Raji (cell line): Measurements from ENCODE around the gene HSP90AB1.

Source experiments
- POLR2A ChIP-seq: IDR thresholded peaks from 2 replicates; pipeline ENCODE4 v1.6.1; 2011; ENCODE audit warnings: low read depth, low read length, control low read depth; ENCODE audit not compliant: insufficient read depth

The HSP90AB1 gene

GRCh38 chr6:44238687-44239350, 8.1 kb upstream of the HSP90AB1 start:
- TF ChIP-seq POLR2A = no peak

GRCh38 chr6:44243345-44243744, 3.6 kb upstream of the HSP90AB1 start:
- no peak for TF ChIP-seq POLR2A

GRCh38 chr6:44245391-44245911, 1.4 kb upstream of the HSP90AB1 start:
- TF ChIP-seq POLR2A = no peak

GRCh38 chr6:44245912-44246662, 814 bp upstream of the HSP90AB1 start:
- TF ChIP-seq POLR2A = no peak

- TF ChIP-seq POLR2A = no peak
Measured at GRCh38 chr6:44247338-44248302, 719 bp downstream of the HSP90AB1 start.

GRCh38 chr6:44248579-44248978, 1.7 kb downstream of the HSP90AB1 start:
- TF ChIP-seq POLR2A = no peak

GRCh38 chr6:44249082-44249748, 2.3 kb downstream of the HSP90AB1 start:
- TF ChIP-seq POLR2A = no peak

DNA sequence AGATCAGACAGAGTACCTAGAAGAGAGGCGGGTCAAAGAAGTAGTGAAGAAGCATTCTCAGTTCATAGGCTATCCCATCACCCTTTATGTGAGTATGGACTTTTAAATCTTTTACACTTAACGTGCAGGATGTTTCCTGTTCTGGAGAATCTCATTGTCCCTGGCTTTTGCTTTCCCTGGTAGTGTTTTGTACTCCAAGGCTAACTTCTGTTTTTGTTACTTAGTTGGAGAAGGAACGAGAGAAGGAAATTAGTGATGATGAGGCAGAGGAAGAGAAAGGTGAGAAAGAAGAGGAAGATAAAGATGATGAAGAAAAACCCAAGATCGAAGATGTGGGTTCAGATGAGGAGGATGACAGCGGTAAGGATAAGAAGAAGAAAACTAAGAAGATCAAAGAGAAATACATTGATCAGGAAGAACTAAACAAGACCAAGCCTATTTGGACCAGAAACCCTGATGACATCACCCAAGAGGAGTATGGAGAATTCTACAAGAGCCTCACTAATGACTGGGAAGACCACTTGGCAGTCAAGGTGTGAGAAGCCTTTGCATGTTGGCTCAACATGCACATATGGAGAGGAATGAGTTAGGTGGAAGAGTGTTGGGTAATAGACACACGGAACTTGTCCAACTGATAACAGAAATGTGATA, 3.3 kb downstream of the HSP90AB1 start:
- TF ChIP-seq POLR2A = no peak

DNA sequence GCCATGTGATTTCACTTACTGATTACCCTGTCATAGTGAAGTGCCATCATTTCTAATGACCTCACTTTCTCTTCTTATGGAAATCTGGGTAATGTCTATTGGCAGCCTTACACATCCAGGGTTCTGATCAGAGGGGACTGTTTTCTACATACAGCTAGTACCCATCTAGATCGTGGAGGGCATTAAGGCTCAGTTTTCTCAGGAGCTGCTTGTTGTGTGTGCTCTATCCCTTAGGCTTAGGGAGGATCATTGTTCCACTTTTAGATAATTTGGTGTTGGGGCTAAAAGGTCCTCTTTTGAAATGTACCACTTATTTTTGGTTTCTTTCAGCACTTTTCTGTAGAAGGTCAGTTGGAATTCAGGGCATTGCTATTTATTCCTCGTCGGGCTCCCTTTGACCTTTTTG, 3.8 kb downstream of the HSP90AB1 start:
- no peak for TF ChIP-seq POLR2A

DNA sequence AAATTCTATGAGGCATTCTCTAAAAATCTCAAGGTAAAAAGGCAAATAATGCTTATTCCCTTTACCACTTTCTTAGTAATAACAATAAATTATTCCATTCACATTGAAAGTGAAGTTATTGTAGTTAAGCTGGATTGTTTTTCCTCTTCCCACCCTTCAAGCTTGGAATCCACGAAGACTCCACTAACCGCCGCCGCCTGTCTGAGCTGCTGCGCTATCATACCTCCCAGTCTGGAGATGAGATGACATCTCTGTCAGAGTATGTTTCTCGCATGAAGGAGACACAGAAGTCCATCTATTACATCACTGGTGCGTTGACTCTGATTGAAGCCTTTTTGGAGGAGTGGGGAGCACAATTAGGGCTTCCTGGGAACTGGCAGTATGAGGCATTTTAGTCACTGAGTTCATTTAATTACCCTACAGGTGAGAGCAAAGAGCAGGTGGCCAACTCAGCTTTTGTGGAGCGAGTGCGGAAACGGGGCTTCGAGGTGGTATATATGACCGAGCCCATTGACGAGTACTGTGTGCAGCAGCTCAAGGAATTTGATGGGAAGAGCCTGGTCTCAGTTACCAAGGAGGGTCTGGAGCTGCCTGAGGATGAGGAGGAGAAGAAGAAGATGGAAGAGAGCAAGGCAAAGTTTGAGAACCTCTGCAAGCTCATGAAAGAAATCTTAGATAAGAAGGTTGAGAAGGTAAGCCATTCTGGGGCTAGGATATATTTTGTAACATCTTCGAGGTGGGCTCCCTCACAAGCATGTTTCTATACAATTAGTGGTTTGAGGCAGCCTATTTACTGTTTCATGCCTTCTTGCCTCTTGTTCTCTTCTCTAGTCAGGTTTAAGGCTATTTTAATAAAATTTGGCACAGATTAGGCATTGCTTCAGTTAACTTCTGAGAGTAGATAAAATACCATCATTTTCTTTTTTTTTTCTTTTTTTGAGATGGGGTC, 4.9 kb downstream of the HSP90AB1 start:
- no peak for TF ChIP-seq POLR2A

DNA sequence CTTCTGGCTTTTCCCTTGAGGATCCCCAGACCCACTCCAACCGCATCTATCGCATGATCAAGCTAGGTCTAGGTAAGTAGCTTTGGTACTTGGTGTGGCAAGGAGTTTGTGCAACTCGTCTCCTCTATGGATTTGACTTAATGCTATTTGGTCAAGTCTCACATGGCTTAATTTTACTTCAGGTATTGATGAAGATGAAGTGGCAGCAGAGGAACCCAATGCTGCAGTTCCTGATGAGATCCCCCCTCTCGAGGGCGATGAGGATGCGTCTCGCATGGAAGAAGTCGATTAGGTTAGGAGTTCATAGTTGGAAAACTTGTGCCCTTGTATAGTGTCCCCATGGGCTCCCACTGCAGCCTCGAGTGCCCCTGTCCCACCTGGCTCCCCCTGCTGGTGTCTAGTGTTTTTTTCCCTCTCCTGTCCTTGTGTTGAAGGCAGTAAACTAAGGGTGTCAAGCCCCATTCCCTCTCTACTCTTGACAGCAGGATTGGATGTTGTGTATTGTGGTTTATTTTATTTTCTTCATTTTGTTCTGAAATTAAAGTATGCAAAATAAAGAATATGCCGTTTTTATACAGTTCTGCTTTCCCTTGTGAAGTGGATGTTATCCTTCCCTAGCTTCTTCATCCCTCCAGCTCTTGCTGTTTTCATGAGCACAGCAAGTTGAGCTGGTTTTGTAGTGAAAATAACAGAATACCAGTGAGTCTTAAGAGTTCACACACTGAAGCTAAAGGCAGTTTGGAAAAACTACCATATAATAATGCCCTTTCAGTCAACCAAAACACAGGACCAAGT, 6.6 kb downstream of the HSP90AB1 start:
- TF ChIP-seq POLR2A = no peak
